22Rv1 (cell line): ENCODE measurements around the gene ATF2.

Source experiments
- H3K27ac ChIP-seq: fragments of 450-650 bp; 2 replicates; pipeline ENCODE4 v1.5.1; 2017
- CTCF ChIP-seq: fragments of 450-650 bp; IDR thresholded peaks from 2 replicates; pipeline ENCODE4 v1.5.1; 2017; ENCODE audit warnings: mild to moderate bottlenecking
- ZFX ChIP-seq: fragments of 450-650 bp; IDR thresholded peaks from 2 replicates; pipeline ENCODE4 v1.6.1; 2017; ENCODE audit warnings: antibody characterized with exemption, borderline replicate concordance

ATF2 gene

GRCh38 chr2:175167792-175168563 lies at the start of gene ATF2:
Gene ATF2, minus strand, starts transcription at chr2:175168203. Its CDS starts 31,760 bp downstream, at chr2:175136443.
- no peak for TF ChIP-seq ZFX
- TF ChIP-seq CTCF: no peak
- H3K27ac ChIP-seq: peak within 1 kb of the TSS; percentile 52

- no peak overlapping the region for H3K27ac ChIP-seq
- no peak for TF ChIP-seq ZFX
- no peak for TF ChIP-seq CTCF
Measured at GRCh38 chr2:175207741-175208438, 39.9 kb upstream of the ATF2 start.

- no peak overlapping the region for H3K27ac ChIP-seq
- TF ChIP-seq ZFX: no peak
- TF ChIP-seq CTCF: no peak
Measured at GRCh38 chr2:175206866-175207265, 38.9 kb upstream of the ATF2 start.

GRCh38 chr2:175205523-175205922 lies 37.5 kb upstream of the ATF2 start:
- H3K27ac ChIP-seq: no peak overlapping the region
- TF ChIP-seq ZFX (no peak), CTCF (no peak)

GRCh38 chr2:175203621-175204496 lies 35.9 kb upstream of the ATF2 start:
- no peak overlapping the region for H3K27ac ChIP-seq
- peak; percentile 38 for TF ChIP-seq CTCF
- TF ChIP-seq ZFX: no peak

- H3K27ac ChIP-seq: no peak overlapping the region
- no peak for TF ChIP-seq ZFX
- TF ChIP-seq CTCF: no peak
Measured at GRCh38 chr2:175195012-175195411, 27.0 kb upstream of the ATF2 start.
